ENCODE measurements around the gene MYO1D.

The MYO1D gene

DNA sequence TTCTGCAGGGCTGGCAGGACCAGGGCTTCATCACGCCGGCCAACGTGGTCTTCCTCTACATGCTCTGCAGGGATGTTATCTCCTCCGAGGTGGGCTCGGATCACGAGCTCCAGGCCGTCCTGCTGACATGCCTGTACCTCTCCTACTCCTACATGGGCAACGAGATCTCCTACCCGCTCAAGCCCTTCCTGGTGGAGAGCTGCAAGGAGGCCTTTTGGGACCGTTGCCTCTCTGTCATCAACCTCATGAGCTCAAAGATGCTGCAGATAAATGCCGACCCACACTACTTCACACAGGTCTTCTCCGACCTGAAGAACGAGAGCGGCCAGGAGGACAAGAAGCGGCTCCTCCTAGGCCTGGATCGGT is 388.8 kb downstream of the MYO1D start:
- no peak for DNase-seq (ENCODE audit: low read depth)

DNA sequence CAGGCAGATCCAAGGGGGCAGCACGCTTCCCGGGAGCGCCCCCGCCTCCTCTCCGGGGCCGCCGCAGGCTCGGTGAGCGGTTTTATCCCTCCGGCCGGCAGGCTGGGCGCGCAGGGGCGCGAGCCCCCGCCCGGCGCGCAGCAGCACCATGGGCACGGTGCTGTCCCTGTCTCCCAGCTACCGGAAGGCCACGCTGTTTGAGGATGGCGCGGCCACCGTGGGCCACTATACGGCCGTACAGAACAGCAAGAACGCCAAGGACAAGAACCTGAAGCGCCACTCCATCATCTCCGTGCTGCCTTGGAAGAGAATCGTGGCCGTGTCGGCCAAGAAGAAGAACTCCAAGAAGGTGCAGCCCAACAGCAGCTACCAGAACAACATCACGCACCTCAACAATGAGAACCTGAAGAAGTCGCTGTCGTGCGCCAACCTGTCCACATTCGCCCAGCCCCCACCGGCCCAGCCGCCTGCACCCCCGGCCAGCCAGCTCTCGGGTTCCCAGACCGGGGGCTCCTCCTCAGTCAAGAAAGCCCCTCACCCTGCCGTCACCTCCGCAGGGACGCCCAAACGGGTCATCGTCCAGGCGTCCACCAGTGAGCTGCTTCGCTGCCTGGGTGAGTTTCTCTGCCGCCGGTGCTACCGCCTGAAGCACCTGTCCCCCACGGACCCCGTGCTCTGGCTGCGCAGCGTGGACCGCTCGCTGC is 389.3 kb downstream of the MYO1D start:
- DNase-seq (ENCODE audit: low read depth), result no peak

DNA sequence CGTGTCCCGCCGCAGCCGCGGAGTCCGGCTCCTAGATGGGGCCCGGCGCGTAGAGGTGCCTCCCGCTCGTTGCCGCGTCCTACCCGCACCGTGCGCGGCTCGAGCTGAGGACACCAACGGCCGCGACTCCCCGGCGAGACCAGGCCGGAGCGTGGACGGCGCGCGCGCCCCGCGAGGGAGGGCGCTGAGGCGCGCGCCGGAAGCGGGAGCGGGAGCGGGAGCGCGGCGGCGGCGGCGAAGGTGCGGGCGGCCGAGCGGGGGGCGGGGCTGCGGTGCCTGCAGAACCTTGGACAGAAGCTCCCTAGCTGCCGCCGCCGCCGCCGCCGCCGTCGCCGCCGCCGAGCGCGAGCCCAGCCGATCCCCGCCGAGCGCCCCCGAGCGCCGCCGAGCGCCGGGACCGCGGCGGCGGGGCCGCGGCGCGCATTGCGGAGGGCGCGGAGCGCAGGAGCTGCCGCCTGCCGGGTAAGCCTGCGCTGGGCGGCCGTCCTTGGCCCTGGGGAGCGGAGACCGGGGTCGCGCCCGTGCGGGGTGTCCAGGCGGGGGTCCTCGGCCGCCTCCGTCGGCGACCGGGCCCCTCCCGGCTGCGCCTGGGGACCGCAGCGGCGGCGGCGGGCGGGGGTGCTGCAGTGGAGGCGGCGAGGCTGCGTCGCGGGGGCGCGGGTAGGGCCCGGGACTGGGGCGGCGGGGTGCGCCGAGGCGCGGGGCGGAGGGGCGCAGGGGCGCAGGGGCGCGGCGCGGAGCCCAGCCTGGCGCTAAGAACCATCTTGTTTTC is 390.0 kb downstream of the MYO1D start, which contains the start of gene CDK5R1:
CDK5R1 (plus strand) TSS at position 293 of the 772 bp plus-strand sequence. CDS start 628 bp downstream, outside the sequence.
- peak; percentile 78 for DNase-seq (ENCODE audit: low read depth)

DNA sequence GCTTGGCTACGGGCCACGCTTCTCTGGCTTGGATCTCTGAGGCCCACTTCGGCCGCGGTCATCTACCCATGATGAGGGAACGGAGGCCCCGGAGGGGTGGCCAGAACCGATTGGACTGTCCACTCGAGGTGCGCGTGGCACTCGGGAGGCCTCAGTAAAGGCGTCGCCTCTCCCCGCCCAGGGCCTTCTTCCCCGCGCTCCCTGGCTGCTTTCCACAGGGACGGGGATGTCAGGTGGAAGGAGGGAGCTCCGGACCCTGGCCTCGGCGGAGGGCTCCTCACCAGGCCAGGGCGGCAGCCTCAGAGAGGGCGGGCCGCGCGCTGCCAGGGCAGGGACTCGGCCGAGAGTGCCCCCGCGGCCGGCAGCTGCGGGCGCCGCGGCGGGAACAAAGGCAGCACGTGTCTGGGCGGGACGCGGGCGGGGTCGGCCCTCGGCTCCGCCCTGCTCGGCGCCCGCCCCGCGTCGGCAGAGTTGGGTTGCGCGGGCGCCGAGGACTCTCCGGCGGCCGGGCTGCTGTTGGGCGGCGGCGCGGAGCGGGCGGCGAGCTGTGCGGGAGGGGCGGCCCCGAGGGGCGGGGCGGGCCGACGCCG is 390.7 kb downstream of the MYO1D start:
- peak; percentile 74 for DNase-seq (ENCODE audit: low read depth)

DNA sequence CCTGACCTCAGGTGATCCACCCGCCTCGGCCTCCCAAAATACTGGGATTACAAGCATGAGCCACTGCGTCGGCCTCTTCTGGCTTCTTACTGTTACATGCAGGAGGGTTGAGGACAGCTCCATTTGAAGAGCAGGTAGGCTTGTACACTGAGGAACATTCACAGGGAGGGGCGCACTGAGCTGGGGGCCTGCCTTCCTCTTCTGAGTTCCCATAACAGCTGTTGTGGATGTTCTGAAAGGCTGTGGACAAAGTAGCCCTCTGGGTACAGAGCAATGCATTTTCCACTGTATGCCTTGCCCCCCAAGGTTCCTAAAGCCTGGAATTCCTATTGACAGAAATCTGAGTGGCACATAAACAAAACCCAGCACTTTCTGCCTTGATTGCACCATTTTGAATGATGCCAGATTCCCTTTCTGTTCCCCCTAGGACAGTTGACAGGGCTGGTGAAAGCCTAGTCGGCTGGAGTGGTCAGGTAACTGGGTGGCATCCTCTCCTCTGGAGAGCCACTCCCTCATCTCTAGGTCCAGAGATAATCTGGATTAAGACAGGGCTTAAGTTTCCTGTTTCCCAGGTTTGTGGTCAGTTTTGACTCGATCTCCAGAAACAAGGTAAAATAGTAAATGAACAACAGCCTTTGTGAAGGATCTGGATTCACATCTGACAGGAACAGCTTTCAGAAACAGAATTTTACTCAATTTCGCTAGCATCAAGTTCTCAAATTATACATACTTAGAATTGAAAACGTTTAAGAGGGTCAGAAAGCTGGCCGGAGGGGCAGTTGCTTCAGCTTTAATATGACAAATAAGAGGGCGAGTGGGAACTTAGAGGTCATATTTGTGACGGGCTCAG is 391.4 kb downstream of the MYO1D start:
- DNase-seq (ENCODE audit: low read depth), result no peak

DNA sequence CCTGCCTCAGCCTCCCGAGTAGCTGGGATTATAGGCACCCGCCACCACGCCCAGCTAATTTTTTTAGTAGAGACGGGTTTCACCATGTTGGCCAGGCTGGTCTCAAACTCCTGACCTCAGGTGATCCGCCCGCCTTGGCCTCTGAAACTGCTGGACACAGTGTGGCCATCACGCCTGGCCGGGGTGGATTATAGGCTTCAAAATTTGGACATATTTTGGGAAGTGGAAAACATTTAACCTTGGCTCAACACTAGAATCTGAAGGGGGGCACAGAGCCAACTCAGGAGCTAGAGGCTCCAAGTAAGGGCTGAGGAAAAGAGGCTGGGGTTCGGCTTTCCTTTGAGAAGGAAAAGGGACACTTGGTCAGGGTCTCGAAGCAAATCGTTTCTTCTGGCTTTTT is 392.3 kb downstream of the MYO1D start:
- DNase-seq (ENCODE audit: low read depth), result no peak

DNA sequence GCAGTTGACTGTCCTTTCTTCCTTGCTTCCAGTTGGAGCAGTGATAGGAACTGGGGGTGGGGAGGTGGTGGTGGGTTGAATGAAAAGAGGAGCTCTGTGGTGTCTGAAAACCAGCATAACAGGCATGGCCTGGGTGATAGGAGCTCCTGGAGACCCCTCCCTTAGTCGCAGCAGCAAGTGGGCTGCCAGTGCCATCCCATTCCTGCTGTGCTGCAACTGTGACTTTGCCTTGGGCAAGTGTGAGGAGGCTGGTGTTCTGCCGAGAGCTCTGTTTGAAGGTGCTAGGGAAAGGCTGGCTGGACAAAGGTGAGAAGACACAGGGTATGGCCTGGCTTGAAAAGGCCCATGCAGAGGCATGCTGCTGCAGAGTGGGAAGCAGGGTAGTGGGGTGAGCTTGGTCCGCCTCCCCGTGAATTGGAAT is 392.9 kb downstream of the MYO1D start:
- DNase-seq (ENCODE audit: low read depth), result no peak

DNA sequence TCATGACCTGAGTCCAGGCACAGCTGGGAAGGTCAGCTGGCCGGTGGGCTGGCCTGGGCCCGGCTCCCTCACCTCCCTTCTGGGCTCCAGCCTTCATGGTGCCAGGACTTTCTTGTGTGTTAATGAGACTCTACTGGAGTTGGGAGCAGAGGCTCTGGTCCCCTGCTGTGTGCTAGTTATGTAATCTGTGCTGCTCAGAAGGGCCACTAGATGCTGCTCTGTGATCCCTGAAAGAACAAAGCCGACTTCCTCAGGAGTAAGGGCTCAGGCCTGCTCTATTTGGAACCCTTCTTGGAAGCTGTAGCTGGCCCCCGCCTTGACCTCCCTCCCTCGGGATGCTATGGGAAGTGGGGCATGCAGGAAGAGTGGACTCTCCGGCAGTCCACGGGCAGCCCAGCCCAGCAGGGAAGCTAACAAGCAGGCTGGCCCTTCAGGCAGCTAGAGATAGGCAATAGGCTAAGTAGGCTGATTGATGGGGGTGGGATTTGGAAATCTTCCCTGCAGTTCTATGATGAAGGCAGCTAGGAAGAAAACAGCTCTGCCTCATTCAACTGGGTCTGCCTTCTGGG is 393.4 kb downstream of the MYO1D start:
- DNase-seq (ENCODE audit: low read depth), result no peak

DNA sequence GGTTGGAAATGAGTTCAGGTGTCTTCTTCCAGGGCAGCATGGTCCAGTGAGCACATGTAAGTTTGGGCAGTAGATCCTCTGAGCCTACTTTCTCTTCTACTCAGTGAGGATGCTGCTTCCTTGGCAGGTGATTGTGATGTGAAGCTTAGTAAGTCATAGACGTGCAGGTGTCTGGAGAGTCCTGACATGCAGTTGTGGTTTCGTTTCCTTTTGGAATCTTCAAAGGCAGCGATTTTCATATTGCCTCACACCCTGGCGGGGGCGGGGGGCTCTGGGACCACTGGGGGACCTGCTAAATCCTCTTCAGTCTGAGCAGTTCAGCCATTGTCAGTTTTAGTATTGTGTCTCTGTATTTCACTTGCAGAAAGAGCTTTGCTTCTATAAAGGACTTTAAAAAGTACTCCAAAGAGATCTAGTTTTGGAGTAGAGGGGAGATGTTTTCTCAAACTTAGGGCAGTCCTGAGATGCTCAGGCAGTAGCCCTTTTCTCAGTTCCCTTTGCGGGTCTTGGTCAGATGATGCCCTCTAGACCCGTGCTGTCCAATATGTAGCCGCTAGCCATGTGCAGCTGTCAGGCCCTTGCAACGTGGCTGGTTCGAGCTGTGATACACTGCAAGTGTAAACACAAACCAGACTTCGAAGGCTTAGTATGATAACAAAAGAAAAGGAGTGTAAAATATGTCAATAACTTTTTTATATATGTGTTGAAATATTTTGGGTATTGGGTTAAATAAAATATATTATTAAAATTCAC is 394.2 kb downstream of the MYO1D start:
- DNase-seq (ENCODE audit: low read depth), result no peak

DNA sequence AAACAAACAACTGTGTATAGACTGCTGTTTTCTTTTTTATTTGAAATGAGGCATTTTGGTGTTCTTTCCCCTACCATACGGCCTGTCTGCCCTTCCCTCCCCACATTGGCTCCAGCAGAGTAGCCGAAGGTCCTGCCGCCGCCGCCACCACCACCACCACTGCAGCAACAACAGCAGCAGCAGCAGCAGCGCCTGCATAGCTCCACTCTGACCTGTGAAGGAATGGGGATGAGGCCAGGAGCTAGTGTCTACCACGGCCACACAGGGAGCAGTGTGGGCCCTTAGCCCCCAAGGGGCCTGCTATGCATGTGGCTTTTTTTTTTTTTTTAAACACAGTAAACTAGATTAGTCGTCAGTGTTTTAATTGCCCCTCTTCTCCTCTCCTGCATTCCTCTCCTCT is 395.7 kb downstream of the MYO1D start:
- DNase-seq (ENCODE audit: low read depth), result no peak

DNA sequence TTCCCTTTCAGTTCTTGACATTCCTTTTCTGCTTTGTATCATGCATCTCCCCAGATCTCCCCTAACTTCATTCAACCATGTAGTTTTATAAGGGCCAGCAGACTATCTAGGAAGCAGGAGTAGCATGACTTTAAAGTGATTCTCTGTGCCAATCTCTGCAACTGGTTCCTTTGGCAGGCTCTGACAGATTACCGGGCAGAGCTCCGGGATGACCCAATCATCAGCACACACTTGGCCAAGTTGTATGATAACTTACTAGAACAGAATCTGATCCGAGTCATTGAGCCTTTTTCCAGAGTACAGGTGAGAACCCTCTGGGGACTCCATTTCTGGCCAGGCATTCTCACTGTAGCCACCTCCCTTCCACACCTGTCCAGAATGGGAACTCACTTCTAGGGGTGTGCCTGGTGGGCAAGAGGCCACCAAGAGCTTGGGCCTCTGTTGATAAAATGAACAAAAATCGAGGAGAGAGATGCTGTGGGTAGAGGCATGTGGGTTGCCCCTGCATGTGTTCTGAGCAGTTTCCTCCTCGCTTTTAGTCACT is 397.8 kb downstream of the MYO1D start:
- no peak for DNase-seq (ENCODE audit: low read depth)

DNA sequence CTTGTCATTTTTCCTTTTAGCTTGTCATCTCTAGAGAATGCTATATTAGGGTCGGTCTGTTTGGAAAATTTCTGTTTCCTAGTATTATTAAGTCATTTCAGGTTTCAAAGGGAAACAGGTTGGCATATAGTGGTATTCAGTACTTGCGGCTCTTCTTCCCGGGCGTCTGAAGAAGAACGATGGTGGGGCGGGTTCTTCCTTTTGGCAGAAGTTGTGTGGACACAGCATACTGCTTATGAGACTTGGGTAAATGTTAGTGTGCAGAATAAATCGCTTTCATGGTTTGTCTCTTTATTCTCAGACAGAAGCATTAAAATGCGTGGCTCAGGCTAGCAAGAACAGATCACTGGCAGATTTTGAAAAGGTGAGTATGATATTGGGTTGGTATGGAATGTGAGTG is 399.7 kb downstream of the MYO1D start:
- no peak for DNase-seq (ENCODE audit: low read depth)

DNA sequence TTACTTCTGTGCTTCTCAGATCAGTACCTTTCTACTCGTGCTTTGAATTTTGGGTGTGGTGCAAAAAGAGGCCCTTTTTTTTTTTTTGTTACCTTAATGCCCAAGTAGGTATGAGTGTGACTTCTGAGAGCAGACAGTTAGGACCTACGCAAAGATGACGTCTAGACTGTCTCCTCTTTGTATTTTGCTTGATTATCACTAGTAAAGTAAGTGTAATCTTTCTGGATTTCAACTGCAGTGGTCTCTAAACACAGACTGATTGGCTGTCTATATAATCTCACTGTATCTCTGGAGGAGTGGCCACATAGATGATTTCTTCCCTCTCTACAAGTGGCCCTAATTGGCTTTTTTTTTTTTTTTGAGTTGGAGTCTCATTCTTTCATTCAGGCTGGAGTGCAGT is 401.7 kb downstream of the MYO1D start:
- DNase-seq (ENCODE audit: low read depth), result no peak

DNA sequence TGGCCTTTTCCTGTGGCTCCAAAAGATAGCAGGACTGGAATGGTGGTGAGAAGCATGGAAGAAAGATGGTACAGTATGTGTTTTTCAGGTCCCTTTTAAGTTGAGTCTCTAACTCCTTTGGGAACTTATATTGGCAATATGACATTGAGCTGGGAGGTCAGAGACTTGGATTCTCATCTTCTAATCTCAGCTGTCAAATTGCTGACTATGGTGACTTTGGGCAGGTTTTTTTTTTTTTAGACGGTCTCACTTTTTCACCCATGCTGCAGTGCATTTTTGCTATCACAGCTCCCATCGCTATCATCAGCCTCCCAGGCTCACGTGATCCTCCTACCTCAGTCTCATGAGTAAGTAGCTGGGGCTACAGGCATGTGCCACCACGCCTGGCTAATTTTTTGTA is 405.3 kb downstream of the MYO1D start:
- no peak for DNase-seq (ENCODE audit: low read depth)

DNA sequence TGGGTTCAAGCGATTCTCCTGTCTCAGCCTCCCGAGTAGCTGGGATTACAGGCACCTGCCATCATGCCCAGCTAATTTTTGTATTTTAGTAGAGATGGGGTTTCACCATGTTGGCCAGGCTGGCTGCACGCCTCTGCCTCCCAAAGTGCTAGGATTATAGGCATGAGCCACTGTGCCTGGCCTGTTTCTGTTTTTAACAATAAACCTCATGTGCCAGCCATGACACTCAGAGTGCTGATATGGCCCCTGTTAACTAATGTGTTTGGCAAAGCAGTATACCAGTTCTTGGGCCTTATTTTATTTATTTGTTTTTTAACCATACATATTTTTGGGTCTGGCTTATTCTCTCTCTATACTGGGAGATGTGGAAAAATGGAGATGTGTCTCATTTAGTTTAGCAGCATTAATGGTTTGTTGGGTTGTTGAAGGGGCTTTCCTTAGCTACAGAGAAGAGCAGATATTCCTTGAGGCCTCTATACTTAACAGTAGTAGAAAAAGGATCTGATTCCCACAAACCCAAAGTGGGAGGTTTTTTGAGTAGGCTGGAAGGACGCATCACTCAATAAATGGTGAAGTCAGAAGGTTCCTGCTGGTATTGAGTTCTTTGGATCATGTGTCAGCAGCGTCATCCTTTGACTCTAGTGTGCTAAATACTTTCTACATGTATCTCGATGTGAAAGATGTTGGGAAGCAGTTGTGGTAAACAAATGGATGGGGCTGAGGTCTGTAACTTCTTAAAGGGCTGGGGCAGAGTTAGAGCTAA is 406.3 kb downstream of the MYO1D start:
- no peak for DNase-seq (ENCODE audit: low read depth)

DNA sequence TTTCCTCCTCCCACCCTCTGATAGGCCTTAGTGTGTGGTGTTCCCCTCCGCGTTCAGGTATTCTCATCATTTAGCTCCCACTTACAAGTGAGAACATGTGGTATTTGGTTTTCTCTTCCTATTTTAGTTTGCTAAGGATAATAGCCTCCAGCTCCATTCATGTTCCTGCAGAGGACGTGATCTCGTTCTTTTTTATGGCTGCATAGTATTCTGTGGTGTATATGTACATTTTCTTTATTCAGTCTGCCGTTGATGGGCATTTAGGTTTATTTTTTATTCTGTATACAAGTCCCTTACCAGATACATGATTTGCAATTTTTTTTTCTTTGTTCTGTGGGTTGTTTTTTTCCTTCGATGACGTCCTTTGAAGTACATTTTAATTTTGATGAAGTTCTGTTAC is 409.0 kb downstream of the MYO1D start:
- DNase-seq (ENCODE audit: low read depth), result no peak

DNA sequence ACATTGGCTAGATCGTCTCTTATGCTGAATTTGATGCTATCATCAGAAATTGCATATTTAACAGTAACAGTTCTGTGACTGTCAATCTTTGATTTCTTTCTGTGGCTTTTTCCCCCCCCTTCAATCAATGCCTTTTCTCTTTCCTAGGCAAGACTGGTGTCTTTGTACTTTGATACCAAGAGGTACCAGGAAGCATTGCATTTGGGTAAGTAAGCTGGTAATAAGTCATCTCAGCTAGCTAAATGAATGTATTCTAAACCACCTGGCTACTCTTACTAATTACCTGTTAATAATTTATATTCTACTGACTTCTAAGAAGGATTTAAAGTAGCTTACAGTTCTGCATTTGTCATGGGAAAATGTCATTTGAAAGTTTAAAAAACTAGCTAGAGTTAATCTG is 412.6 kb downstream of the MYO1D start:
- no peak for DNase-seq (ENCODE audit: low read depth)

DNA sequence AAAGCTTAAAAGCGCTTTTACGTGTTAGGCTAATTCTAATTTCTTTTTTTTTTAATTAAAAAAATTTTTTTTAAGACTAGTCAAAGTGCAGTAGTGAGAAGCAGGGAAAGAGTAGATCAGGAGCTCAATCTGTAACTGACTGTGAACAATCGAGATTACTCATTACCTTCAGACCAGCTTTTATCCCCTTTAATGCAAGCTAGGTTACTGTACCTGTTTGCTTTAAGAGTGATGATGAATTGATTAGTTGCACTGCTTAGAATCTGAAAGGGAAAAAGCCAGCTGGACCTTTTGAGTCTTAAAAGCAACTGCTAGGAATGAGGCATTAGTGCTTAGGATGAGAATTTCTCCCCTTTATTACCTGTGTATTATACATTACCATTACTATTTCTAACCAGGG is 413.6 kb downstream of the MYO1D start:
- no peak for DNase-seq (ENCODE audit: low read depth)

DNA sequence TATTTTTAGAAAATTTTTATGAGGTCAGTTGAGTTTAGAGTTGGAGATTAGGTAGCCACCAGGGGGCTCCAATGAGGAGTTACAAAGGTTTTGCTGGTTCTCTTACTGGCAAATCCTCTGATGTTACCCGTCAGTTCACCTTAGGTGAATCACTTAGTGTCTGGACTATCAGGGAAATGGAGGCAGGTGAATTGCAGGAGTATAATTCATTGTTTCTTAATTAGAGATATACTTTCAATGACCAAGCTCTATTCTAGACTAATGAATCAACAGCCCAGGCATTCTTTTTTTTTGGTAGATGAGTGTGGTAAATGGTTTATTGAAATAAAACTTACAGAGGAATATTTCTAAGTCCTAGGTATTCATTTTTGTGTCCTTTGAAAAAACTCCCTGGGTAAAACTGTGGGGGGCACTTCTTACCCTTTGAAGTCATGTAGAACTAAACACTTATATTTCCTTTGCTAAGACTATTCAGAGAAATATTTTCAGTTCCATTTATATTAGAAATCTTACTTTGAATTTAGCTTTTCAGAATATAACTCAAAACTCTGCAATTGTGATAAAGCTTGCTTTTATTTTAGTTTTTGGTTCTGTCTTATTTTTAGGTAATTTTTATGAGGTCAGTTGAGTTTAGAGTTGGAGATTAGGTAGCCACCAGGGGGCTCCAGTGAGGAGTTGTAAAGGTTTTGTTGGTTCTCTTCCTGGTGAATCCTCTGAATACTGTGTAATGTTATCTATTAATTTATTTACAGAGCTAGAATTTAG is 414.9 kb downstream of the MYO1D start:
- DNase-seq (ENCODE audit: low read depth), result peak; percentile 47

DNA sequence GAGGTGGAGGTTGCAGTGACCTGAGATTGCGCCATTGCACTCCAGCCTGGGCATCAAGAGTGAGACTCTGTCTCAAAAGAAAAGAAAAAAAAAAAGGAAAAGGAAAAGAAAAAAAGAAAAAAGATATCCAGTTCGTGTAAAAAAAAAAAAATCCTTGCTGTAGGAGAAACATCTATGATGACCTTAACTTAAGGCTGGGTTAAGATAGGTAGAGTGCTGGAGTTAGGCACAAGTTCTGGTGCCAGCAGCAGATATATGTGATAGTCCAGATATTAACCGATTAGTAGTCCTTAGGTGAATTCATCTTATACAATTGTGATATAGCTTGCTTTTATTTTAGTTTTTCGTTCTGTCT is 415.4 kb downstream of the MYO1D start:
- DNase-seq (ENCODE audit: low read depth), result no peak
